A549 treated with Mapracorat at 1 μM for 4 hours (cell line): ENCODE results near the gene ID1. TPM values are rescaled to one million over a fixed set of nuclear protein-coding genes. Genes with fewer than 3 reads are reported as not detected.

Experiments used
- total RNA-seq: library from RNA; stranded (reverse); fragments of 200-300 nt; extraction: Qiagen RNA extraction; gene quantifications from 5 replicates; pipeline ENCODE4 v1.2.3, GENCODE V29; 2022

ID1 gene
- total RNA-seq, result 320 to 528 TPM (median 444 TPM) in 5 replicates

GRCh38 chr20:31605031-31605901 is at the start of gene ID1:
Gene ID1 (plus strand): TSS chr20:31605289. CDS start chr20:31605388, 99 bp downstream.

DNA sequence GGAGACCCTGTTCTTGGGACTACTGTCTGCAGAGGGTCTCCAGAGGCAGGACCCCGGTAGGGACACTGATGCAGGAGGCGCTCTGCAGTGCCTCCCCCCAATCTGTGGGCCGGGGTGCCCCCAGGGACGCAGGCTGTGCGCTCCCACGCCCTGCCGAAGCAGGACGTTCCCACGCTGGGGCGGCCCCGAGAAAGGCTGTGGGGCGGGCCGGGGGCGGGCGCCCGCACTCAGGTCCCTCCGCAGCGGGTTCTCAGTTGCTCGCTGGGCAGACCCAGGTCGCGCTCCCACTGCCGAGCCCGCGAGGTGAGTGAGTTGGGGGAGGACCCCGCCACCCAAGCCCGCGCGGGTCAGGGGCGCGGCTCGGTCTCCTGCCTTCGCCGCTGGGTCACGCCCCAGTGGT is 32.6 kb downstream of the ID1 start, which contains the start of gene COX4I2:
COX4I2 (plus strand) TSS at position 253 of the 400 bp plus-strand sequence. CDS start 1,106 bp downstream, outside the sequence.

Other genes starting within 250 kb of the ID1 start
- gene DEFB118, start 236.7 kb upstream of the ID1 start, total RNA-seq, result not detected in 5 replicates
- gene DEFB119, start 214.7 kb upstream of the ID1 start, total RNA-seq, result not detected in 5 replicates
- not detected in 5 replicates for gene DEFB121, start 199.1 kb upstream of the ID1 start, total RNA-seq
- not detected in 5 replicates for gene DEFB123, start 164.7 kb upstream of the ID1 start, total RNA-seq
- gene DEFB124, start 130.2 kb upstream of the ID1 start, total RNA-seq, result 0.29 to 0.44 TPM in 2 of 5 replicates, not detected in the others
- gene REM1, start 130.0 kb upstream of the ID1 start, total RNA-seq, result 0.64 to 0.88 TPM (median 0.70 TPM) in 5 replicates
- 207 to 265 TPM (median 240 TPM) in 5 replicates for gene HM13, start 90.8 kb upstream of the ID1 start, total RNA-seq
- not detected in 5 replicates for gene COX4I2, start 32.6 kb downstream of the ID1 start, total RNA-seq
- gene BCL2L1, start 117.6 kb downstream of the ID1 start, total RNA-seq, result 274 to 317 TPM (median 294 TPM) in 5 replicates
- gene TPX2, start 134.0 kb downstream of the ID1 start, total RNA-seq, result 96.3 to 115 TPM (median 107 TPM) in 5 replicates
- 0.27 to 0.76 TPM (median 0.48 TPM) in 5 replicates for gene MYLK2, start 214.1 kb downstream of the ID1 start, total RNA-seq
- 0.17 to 0.86 TPM (median 0.61 TPM) in 5 replicates for gene FOXS1, start 240.3 kb downstream of the ID1 start, total RNA-seq